GM23338 (cell line): ENCODE data around the gene OOSP4A. TPM values are rescaled to one million over a fixed set of nuclear protein-coding genes. Genes with fewer than 3 reads are reported as not detected.

Source experiments
- ATAC-seq: fragments of 200-7000 bp; cut with Tn5 transposase; 3 replicates; pipeline ENCODE4 v1.9.1; 2020
- DNase-seq: peaks from one replicate; pipeline ENCODE4 v3.0.0-alpha.2; 2015; ENCODE audit warnings: low spot score
- H2AFZ ChIP-seq: fragments of 200-600 bp; sonication (generic); 2 replicates; pipeline ENCODE4 v1.8.0; 2016; ENCODE audit warnings: antibody characterized with exemption, mild to moderate bottlenecking, moderate library complexity
- H3F3A ChIP-seq: fragments of 200-600 bp; sonication (generic); replicated peaks from 2 replicates; pipeline ENCODE4 v1.8.0; 2017; ENCODE audit warnings: antibody characterized with exemption, mixed run types, low read depth
- H3K27ac ChIP-seq: fragments of 200-600 bp; sonication (generic); 2 replicates; pipeline ENCODE4 v1.6.1; 2016; ENCODE audit warnings: low read depth
- H3K27me3 ChIP-seq: fragments of 200-600 bp; sonication (generic); 2 replicates; pipeline ENCODE4 v1.8.0; 2016; ENCODE audit warnings: mild to moderate bottlenecking, mixed run types, moderate library complexity; ENCODE audit not compliant: insufficient read depth
- H3K36me3 ChIP-seq: fragments of 200-600 bp; sonication (generic); 2 replicates; pipeline ENCODE4 v1.8.0; 2016; ENCODE audit warnings: mild to moderate bottlenecking; ENCODE audit not compliant: insufficient read depth
- H3K4me1 ChIP-seq: fragments of 200-600 bp; sonication (generic); 2 replicates; pipeline ENCODE4 v1.8.0; 2016; ENCODE audit warnings: mild to moderate bottlenecking, moderate library complexity; ENCODE audit not compliant: insufficient read depth
- H3K4me2 ChIP-seq: fragments of 200-600 bp; sonication (generic); 2 replicates; pipeline ENCODE4 v1.7.1; 2017; ENCODE audit warnings: mixed run types
- H3K4me3 ChIP-seq: fragments of 200-600 bp; sonication (generic); 2 replicates; pipeline ENCODE4 v1.6.1; 2016; ENCODE audit warnings: mixed run types
- H3K79me2 ChIP-seq: fragments of 200-600 bp; sonication (generic); replicated peaks from 2 replicates; pipeline ENCODE4 v1.8.0; 2017; ENCODE audit warnings: mild to moderate bottlenecking; ENCODE audit not compliant: insufficient read depth
- H3K9me2 ChIP-seq: fragments of 200-600 bp; sonication (generic); 2 replicates; pipeline ENCODE4 v1.8.0; 2017; ENCODE audit not compliant: insufficient read depth
- H4K20me1 ChIP-seq: fragments of 200-600 bp; sonication (generic); replicated peaks from 2 replicates; pipeline ENCODE4 v1.8.0; 2017; ENCODE audit warnings: mild to moderate bottlenecking; ENCODE audit not compliant: insufficient read depth
- H3K27ac Mint-ChIP-seq: 2 replicates; pipeline ENCODE4 v1.8.0; 2020; ENCODE audit warnings: inconsistent platforms, mild to moderate bottlenecking, moderate library complexity, mixed read lengths
- H3K27me3 Mint-ChIP-seq: 3 replicates; pipeline ENCODE4 v1.8.0; 2022; ENCODE audit warnings: low read depth, mild to moderate bottlenecking, moderate library complexity, mixed read lengths, inconsistent platforms; ENCODE audit not compliant: insufficient read depth, poor library complexity
- H3K36me3 Mint-ChIP-seq: 3 replicates; pipeline ENCODE4 v1.8.0; 2021; ENCODE audit warnings: low read depth, mild to moderate bottlenecking, inconsistent platforms, moderate library complexity, mixed read lengths
- H3K4me1 Mint-ChIP-seq: 3 replicates; pipeline ENCODE4 v1.8.0; 2020; ENCODE audit warnings: mild to moderate bottlenecking, inconsistent platforms, mixed read lengths
- H3K4me3 Mint-ChIP-seq: 3 replicates; pipeline ENCODE4 v1.8.0; 2021; ENCODE audit warnings: moderate library complexity, mild to moderate bottlenecking, inconsistent platforms, mixed read lengths
- H3K9me3 Mint-ChIP-seq: 3 replicates; pipeline ENCODE4 v1.8.0; 2020; ENCODE audit warnings: moderate library complexity, mild to moderate bottlenecking, inconsistent platforms, mixed read lengths
- CREB1 ChIP-seq: fragments of 250-450 bp; sonication (Bioruptor Pico); IDR thresholded peaks from 2 replicates; pipeline ENCODE4 v1.5.0; 2020; ENCODE audit warnings: low read depth, mild to moderate bottlenecking, moderate library complexity
- CTCF ChIP-seq, 2 experiments: fragments of 200-600 bp in 1 of 2; sonication (generic) in 1 of 2; conservative IDR thresholded peaks; 2 replicates each; pipeline versions ENCODE4 v1.5.1 to v1.6.1; 2016 to 2017; ENCODE audit warnings: antibody characterized with exemption in 2 of 2, low read depth in 2 of 2, mild to moderate bottlenecking in 2 of 2, moderate library complexity in 1 of 2
- EZH2 ChIP-seq: fragments of 200-600 bp; sonication (generic); IDR thresholded peaks from one replicate; pipeline ENCODE4 v1.8.0; 2017; ENCODE audit warnings: antibody characterized with exemption, mild to moderate bottlenecking, low read depth; ENCODE audit not compliant: unreplicated experiment
- JUNB ChIP-seq: IDR thresholded peaks from one replicate; pipeline ENCODE4 v1.6.1; 2016; ENCODE audit warnings: antibody characterized with exemption; ENCODE audit not compliant: unreplicated experiment
- POLR2AphosphoS5 ChIP-seq: IDR thresholded peaks from 2 replicates; pipeline ENCODE4 v1.6.1; 2016; ENCODE audit warnings: antibody characterized with exemption, low read depth
- STAT1 ChIP-seq: IDR thresholded peaks from one replicate; pipeline ENCODE4 v1.6.1; 2016; ENCODE audit warnings: antibody characterized with exemption; ENCODE audit not compliant: unreplicated experiment
- ZNF114 ChIP-seq: fragments of 250-450 bp; sonication (Bioruptor Pico); IDR thresholded peaks from 2 replicates; pipeline ENCODE4 v1.5.0; 2020; ENCODE audit warnings: mild to moderate bottlenecking, moderate library complexity
- ZNF462 ChIP-seq: fragments of 250-450 bp; sonication (Bioruptor Pico); IDR thresholded peaks from 2 replicates; pipeline ENCODE4 v1.5.0; 2020; ENCODE audit warnings: mild to moderate bottlenecking, moderate library complexity
- polyA plus RNA-seq: library from polyadenylated mRNA; unstranded; fragments of >200 nt; fragmentation: Nextera tagmentation; extraction: Ambion mirVana; gene quantifications from 2 replicates; pipeline ENCODE4 v1.2.1, GENCODE V29; 2016
- total RNA-seq: library from RNA; depleted of rRNA; stranded (reverse); fragments of >200 nt; shearing (Covaris generic); gene quantifications from 2 replicates; pipeline ENCODE4 v1.2.3, GENCODE V29; 2014

OOSP4A gene
- total and polyA plus RNA-seq, 2 experiments from 2014 or later, result not detected

DNA sequence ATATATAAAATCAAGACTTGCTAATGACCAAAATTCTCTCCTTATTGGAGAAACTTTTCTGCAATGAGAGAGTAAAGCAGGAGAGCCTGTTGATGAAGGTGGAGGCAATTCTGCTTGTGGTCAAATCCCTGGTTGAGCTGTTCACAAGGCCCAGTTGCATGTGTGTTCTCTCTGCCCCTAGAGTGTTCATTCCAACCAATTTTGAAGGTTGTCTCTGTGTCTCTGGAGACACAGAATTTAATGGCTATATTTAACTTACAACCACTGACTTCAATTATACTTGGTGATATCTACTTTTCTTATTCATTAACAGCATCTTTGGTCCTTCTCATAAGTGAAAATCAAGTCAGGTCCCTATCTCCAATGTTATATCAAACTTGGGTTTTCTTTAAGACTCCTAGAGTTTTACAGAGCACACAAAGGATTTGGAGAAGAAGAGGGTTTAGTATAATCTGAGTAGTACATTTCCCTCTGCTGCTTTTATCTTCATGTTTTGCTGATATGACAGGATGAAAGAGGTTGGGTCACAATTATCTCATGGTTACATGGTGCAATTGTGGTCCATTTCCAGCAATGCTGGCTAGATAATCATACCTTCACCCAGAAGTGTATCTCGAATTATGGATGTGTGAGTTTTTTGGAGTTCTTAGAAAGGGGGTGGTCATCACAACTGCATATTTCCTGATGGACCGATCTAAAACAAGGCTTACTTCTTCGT is 4.0 kb downstream of the OOSP4A start:
- H4K20me1 ChIP-seq, result no peaks in the 10 kb centered on the region
- no peaks in the 10 kb centered on the region for H3K9me3 Mint-ChIP-seq
- no peaks in the 10 kb centered on the region for H3F3A ChIP-seq
- H3K27me3 Mint-ChIP-seq, result no peaks in the 10 kb centered on the region
- H3K4me1 ChIP-seq, result peaks cover 9% of the 10 kb centered on the region
- H2AFZ ChIP-seq, result no peak overlapping the region
- no peak overlapping the region for H3K27ac ChIP-seq
- H3K4me2 ChIP-seq, result no peak overlapping the region
- no peaks in the 10 kb centered on the region for H3K36me3 Mint-ChIP-seq
- ATAC-seq (no peak), DNase-seq (no peak)
- no peak overlapping the region for H3K4me3 Mint-ChIP-seq
- H3K27ac Mint-ChIP-seq, result no peak overlapping the region
- TF ChIP-seq ZNF462 (CRISPR knock-in tag) (no peak), CTCF (conservative IDR thresholded peaks at IDR 0.05; ENCODE audit: low read depth in 2 of 2) (no peak), ZNF114 (no peak), STAT1 (no peak), EZH2 (no peak), CREB1 (CRISPR knock-in tag) (no peak), POLR2AphosphoS5 (no peak), JUNB (no peak)
- H3K27me3 ChIP-seq, result no peaks in the 10 kb centered on the region
- no peaks in the 10 kb centered on the region for H3K79me2 ChIP-seq
- H3K4me1 Mint-ChIP-seq, result peaks cover 22% of the 10 kb centered on the region; the same call in 2 of the 3 replicates
- no peak overlapping the region for H3K4me3 ChIP-seq
- no peaks in the 10 kb centered on the region for H3K36me3 ChIP-seq
- H3K9me2 ChIP-seq, result no peaks in the 10 kb centered on the region
